Sigmoid colon (tissue), 7 donors: Measurements from ENCODE around the gene IPO11. TPM values are rescaled to one million over a fixed set of nuclear protein-coding genes. Genes with fewer than 3 reads are reported as not detected.

Experiments
- DNase-seq: peaks from one replicate; pipeline ENCODE4 v3.0.0-alpha.2; 2019
- H3K27ac ChIP-seq, 4 donors: fragments of 200-600 bp; sonication (generic); one replicate each; pipeline ENCODE4 v1.5.1; 2016 to 2019; ENCODE audit warnings: mild to moderate bottlenecking in 1 of 4
- H3K27me3 ChIP-seq, 3 donors: fragments of 200-600 bp; sonication (generic); one replicate each; pipeline ENCODE4 v1.5.1; 2019; ENCODE audit warnings: mild to moderate bottlenecking in 1 of 3
- H3K36me3 ChIP-seq, 4 donors: fragments of 200-600 bp; sonication (generic); one replicate each; pipeline ENCODE4 v1.5.1; 2016 to 2019
- H3K4me1 ChIP-seq, 4 donors: fragments of 200-600 bp; sonication (generic); one replicate each; pipeline ENCODE4 v1.5.1; 2017 to 2019
- H3K4me3 ChIP-seq, 4 donors: fragments of 200-600 bp; sonication (generic); one replicate each; pipeline ENCODE4 v1.5.1; 2017 to 2019; ENCODE audit warnings: mild to moderate bottlenecking in 2 of 4, moderate library complexity in 1 of 4
- H3K9me3 ChIP-seq, 4 donors: fragments of 200-600 bp in 3 of 4; sonication (generic) in 3 of 4; one replicate each; pipeline versions ENCODE4 v1.5.1 to v1.6.1; 2013 to 2019
- EP300 ChIP-seq, 4 donors: sonication (generic); formaldehyde crosslinking; IDR thresholded peaks; one replicate each; pipeline ENCODE4 v1.6.1; 2017; ENCODE audit warnings: antibody characterized with exemption in 4 of 4
- POLR2A ChIP-seq, 2 donors: fragments of 450-650 bp; IDR thresholded peaks; one replicate each; pipeline ENCODE4 v1.6.1; 2016; ENCODE audit warnings: antibody characterized with exemption in 2 of 2, mild to moderate bottlenecking in 2 of 2, moderate library complexity in 2 of 2
- POLR2AphosphoS5 ChIP-seq, 4 donors: sonication (generic); formaldehyde crosslinking; IDR thresholded peaks; one replicate each; pipeline ENCODE4 v1.6.1; 2017; ENCODE audit warnings: antibody characterized with exemption in 4 of 4
- WGBS, 2 donors: extraction: QIAGEN DNeasy Blood & Tissue Kit; methylation state at CpG; one replicate each; pipeline ENCODE4 v1.1.7; 2013; 5-methylcytosine and 5-hydroxymethylcytosine counted together
- intact Hi-C: fragments of 100-400 bp; cut with DNase I; formaldehyde crosslinking; loops from one replicate; pipeline ENCODE4 v1.15.1; 2023
- polyA plus RNA-seq, 3 donors: library from polyadenylated mRNA; stranded (reverse); fragments of 200-250 nt; gene quantifications; one replicate each; pipeline ENCODE4 v1.2.3, GENCODE V29; 2013
- total RNA-seq, 4 donors: library from RNA; depleted of rRNA; stranded (reverse); fragments of >200 nt; gene quantifications; one replicate each; pipeline ENCODE4 v1.1.0, GENCODE V29; 2016
- TF ChIP-seq, protein P1 (sequence below), 4 experiments: fragments of 450-650 bp in 3 of 4; fragments of 200-600 bp in 1 of 4; IDR thresholded peaks; one replicate each; pipeline ENCODE4 v1.5.1; 2016 to 2019; ENCODE audit warnings: antibody characterized with exemption in 4 of 4, mild to moderate bottlenecking in 3 of 4, moderate library complexity in 2 of 4
- donor health status: healthy with polysubstance abuse.
- donor health status: Bipolar disorder and iron deficiency.
- donor health status: healthy.

Gene IPO11
- total and polyA plus RNA-seq, 7 donors: 5.3 to 38.8 (median 20.9) TPM

DNA sequence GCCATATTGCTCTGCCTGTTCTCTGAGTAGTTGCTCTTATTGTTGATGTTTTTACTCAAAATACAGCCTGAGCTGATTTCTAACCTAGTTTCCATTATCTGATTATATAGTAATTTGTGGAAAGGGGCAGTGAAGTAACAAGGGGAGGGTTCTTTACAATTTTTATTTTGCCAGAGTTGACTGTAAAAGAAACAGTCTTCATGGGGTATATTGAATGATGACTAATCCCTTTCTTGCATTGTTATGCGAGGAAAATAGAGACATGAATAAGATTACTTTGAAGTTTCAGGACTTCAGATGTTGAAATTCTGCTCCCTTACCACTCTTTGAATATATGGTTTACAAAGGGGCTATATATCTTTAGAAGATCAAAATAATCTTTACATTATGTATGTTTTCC is 156.9 kb downstream of the IPO11 start:
- peaks cover 0 to 7% (median 3%) of the 10 kb centered on the region in 4 donors for H3K9me3 ChIP-seq
- peaks cover 0 to 20% (median 2%) of the 10 kb centered on the region in 4 donors for H3K36me3 ChIP-seq
- intact Hi-C loops: no loop called here
- TF ChIP-seq POLR2A (IDR thresholded peaks at IDR 0.05): no peak
- TF ChIP-seq POLR2AphosphoS5 (IDR thresholded peaks at IDR 0.05): no peak
- no peak for TF ChIP-seq EP300 (IDR thresholded peaks at IDR 0.05)
- TF ChIP-seq, protein P1, sequence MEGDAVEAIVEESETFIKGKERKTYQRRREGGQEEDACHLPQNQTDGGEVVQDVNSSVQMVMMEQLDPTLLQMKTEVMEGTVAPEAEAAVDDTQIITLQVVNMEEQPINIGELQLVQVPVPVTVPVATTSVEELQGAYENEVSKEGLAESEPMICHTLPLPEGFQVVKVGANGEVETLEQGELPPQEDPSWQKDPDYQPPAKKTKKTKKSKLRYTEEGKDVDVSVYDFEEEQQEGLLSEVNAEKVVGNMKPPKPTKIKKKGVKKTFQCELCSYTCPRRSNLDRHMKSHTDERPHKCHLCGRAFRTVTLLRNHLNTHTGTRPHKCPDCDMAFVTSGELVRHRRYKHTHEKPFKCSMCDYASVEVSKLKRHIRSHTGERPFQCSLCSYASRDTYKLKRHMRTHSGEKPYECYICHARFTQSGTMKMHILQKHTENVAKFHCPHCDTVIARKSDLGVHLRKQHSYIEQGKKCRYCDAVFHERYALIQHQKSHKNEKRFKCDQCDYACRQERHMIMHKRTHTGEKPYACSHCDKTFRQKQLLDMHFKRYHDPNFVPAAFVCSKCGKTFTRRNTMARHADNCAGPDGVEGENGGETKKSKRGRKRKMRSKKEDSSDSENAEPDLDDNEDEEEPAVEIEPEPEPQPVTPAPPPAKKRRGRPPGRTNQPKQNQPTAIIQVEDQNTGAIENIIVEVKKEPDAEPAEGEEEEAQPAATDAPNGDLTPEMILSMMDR (IDR thresholded peaks at IDR 0.05): no peak
- H3K27me3 ChIP-seq: no peaks in the 10 kb centered on the region
- WGBS, 2 donors: 77 to 79% methylated on average over 1 of the region's 1 CpG
- H3K4me3 ChIP-seq: no peak overlapping the region
- no peak overlapping the region for H3K27ac ChIP-seq
- H3K4me1 ChIP-seq: no peaks in the 10 kb centered on the region
- no peak for DNase-seq

DNA sequence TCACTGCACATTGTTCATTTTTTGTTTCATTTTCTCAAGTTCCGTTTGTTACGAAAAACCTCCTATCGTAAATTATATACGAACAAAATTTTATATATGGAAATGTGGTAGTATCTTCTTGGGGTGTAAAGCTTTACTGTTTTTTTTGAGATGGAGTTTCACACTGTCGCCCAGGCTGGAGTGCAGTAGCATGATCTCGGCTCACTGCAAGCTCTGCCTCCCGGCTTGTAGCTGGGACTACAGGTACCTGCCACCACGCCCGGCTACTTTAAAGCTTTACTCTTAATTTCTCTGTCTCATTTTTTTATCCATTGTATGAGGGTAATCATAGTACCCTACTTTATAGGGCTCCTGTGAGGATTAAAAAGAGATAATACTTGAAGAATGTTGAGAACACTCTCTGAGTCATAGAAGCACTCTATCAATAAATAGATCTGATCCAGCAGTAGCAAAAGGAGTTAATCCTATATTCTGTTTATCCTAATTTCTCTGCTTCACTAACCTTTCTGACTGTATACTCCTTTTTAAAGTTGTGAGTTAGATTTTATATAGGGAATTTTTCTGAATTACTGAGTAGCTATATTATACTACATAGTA is 160.5 kb downstream of the IPO11 start:
- no peak overlapping the region for H3K4me3 ChIP-seq
- peaks cover 0 to 2% (median 0%) of the 10 kb centered on the region in 4 donors for H3K36me3 ChIP-seq
- no peaks in the 10 kb centered on the region for H3K4me1 ChIP-seq
- intact Hi-C loops: no loop called here
- WGBS, 2 donors: 79 to 95% methylated on average over 9 of the region's 9 CpGs
- H3K27ac ChIP-seq: no peak overlapping the region
- DNase-seq: no peak
- TF ChIP-seq POLR2AphosphoS5 (IDR thresholded peaks at IDR 0.05) (no peak), POLR2A (IDR thresholded peaks at IDR 0.05) (no peak), EP300 (IDR thresholded peaks at IDR 0.05) (no peak)
- TF ChIP-seq, protein P1 (IDR thresholded peaks at IDR 0.05): no peak
- H3K9me3 ChIP-seq: no peaks in the 10 kb centered on the region
- no peaks in the 10 kb centered on the region for H3K27me3 ChIP-seq

DNA sequence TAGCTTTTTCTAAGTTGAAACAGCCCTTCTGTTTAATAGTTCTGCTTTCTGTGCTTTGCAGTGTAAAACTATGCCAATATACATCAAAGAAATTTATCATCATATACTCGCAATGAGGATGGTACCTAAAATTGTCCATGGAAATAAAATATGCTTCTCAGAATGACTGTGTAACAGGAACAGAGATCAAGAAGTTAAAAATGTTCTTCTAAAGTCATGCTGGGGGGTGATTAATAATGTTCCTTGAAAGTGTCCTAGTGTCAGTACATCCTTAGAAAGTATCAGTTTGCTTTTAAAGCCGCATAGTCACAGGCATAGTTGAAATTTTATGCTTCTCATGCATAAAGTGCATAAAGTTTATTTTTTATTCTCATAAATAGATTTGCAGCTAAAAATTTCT is 162.0 kb downstream of the IPO11 start:
- Histone ChIP-seq H3K27ac (no peak overlapping the region), H3K4me3 (no peak overlapping the region), H3K9me3 (no peaks in the 10 kb centered on the region), H3K36me3 (no peaks in the 10 kb centered on the region), H3K27me3 (no peaks in the 10 kb centered on the region), H3K4me1 (no peaks in the 10 kb centered on the region)
- intact Hi-C loops: no loop called here
- DNase-seq: no peak
- 77 to 89% methylated on average over 2 of the region's 2 CpGs for WGBS, 2 donors
- TF ChIP-seq EP300 (IDR thresholded peaks at IDR 0.05) (no peak), POLR2A (IDR thresholded peaks at IDR 0.05) (no peak), POLR2AphosphoS5 (IDR thresholded peaks at IDR 0.05) (no peak)
- TF ChIP-seq, protein P1 (IDR thresholded peaks at IDR 0.05): no peak

DNA sequence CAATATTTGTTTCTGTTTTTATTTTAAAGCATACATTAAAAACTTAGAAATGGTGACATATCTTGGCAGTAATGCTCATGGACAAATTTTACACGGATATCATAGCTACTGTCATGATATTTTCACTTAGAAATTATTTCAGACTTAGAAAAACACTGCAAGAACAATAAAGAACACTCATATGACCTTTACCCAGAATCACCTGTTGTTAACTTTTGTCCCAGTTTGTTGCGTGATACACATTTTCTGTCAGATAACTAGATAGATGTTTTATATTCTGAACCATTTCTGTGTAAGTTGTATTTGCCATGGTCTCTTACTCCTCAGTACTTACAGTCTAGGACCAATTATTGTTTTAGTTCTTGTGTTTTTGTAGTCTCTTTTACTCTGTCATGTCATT is 162.5 kb downstream of the IPO11 start:
- no peaks in the 10 kb centered on the region for H3K27me3 ChIP-seq
- no peak overlapping the region for H3K4me3 ChIP-seq
- WGBS, 2 donors: 18 to 66% methylated on average over 2 of the region's 2 CpGs
- no peak overlapping the region for H3K27ac ChIP-seq
- no peaks in the 10 kb centered on the region for H3K36me3 ChIP-seq
- intact Hi-C loops: no loop called here
- DNase-seq: no peak
- no peaks in the 10 kb centered on the region for H3K4me1 ChIP-seq
- TF ChIP-seq POLR2AphosphoS5 (IDR thresholded peaks at IDR 0.05) (no peak), POLR2A (IDR thresholded peaks at IDR 0.05) (no peak), EP300 (IDR thresholded peaks at IDR 0.05) (no peak)
- TF ChIP-seq, protein P1 (IDR thresholded peaks at IDR 0.05): no peak
- no peaks in the 10 kb centered on the region for H3K9me3 ChIP-seq

DNA sequence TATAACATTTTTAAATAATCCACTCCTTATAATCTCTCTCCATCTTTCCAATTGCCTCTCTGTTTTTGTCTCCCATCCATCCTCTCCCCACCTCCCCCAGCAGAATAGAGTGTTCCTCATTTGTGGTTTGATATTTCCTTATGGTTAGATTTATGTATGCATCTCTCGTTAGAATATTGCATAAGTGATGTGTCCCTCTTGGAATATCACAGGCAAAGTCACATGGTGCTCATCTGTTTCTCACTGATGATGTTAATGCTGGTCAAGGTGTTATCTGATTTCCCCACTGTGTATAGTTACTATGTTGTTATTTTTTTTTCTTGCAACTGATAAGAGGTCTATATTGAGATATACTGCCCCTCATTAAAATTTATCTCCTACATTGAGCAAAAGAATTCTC is 162.9 kb downstream of the IPO11 start:
- Histone ChIP-seq H3K4me1 (no peaks in the 10 kb centered on the region), H3K27me3 (no peaks in the 10 kb centered on the region), H3K36me3 (peaks cover 0 to 1% (median 0%) of the 10 kb centered on the region in 4 donors), H3K9me3 (no peaks in the 10 kb centered on the region), H3K27ac (no peak overlapping the region), H3K4me3 (no peak overlapping the region)
- no peak for DNase-seq
- TF ChIP-seq EP300 (IDR thresholded peaks at IDR 0.05): no peak
- no peak for TF ChIP-seq POLR2A (IDR thresholded peaks at IDR 0.05)
- TF ChIP-seq, protein P1 (IDR thresholded peaks at IDR 0.05): no peak
- TF ChIP-seq POLR2AphosphoS5 (IDR thresholded peaks at IDR 0.05): no peak
- WGBS, 2 donors: 50 to 75% methylated on average over 1 of the region's 1 CpG
- intact Hi-C loops: no loop called here
